GM23338 (cell line): Measurements from ENCODE around the gene PCBP3. TPM values are rescaled to one million over a fixed set of nuclear protein-coding genes. Genes with fewer than 3 reads are reported as not detected.

Experiments
- CREB1 ChIP-seq: fragments of 250-450 bp; sonication (Bioruptor Pico); IDR thresholded peaks from 2 replicates; pipeline ENCODE4 v1.5.0; 2020; ENCODE audit warnings: low read depth, mild to moderate bottlenecking, moderate library complexity
- EZH2 ChIP-seq: fragments of 200-600 bp; sonication (generic); IDR thresholded peaks from one replicate; pipeline ENCODE4 v1.8.0; 2017; ENCODE audit warnings: antibody characterized with exemption, mild to moderate bottlenecking, low read depth; ENCODE audit not compliant: unreplicated experiment
- EZH2phosphoT487 ChIP-seq: fragments of 200-600 bp; sonication (generic); IDR thresholded peaks from one replicate; pipeline ENCODE4 v1.8.1; 2018; ENCODE audit warnings: antibody characterized with exemption; ENCODE audit not compliant: unreplicated experiment
- JUNB ChIP-seq: IDR thresholded peaks from one replicate; pipeline ENCODE4 v1.6.1; 2016; ENCODE audit warnings: antibody characterized with exemption; ENCODE audit not compliant: unreplicated experiment
- NANOG ChIP-seq: IDR thresholded peaks from 2 replicates; pipeline ENCODE4 v1.6.1; 2016; ENCODE audit warnings: antibody characterized with exemption, borderline replicate concordance
- POLR2AphosphoS5 ChIP-seq: IDR thresholded peaks from 2 replicates; pipeline ENCODE4 v1.6.1; 2016; ENCODE audit warnings: antibody characterized with exemption, low read depth
- STAT1 ChIP-seq: IDR thresholded peaks from one replicate; pipeline ENCODE4 v1.6.1; 2016; ENCODE audit warnings: antibody characterized with exemption; ENCODE audit not compliant: unreplicated experiment
- ZNF114 ChIP-seq: fragments of 250-450 bp; sonication (Bioruptor Pico); IDR thresholded peaks from 2 replicates; pipeline ENCODE4 v1.5.0; 2020; ENCODE audit warnings: mild to moderate bottlenecking, moderate library complexity
- polyA plus RNA-seq: library from polyadenylated mRNA; unstranded; fragments of >200 nt; fragmentation: Nextera tagmentation; extraction: Ambion mirVana; gene quantifications from 2 replicates; pipeline ENCODE4 v1.2.1, GENCODE V29; 2016
- total RNA-seq: library from RNA; depleted of rRNA; stranded (reverse); fragments of >200 nt; shearing (Covaris generic); gene quantifications from 2 replicates; pipeline ENCODE4 v1.2.3, GENCODE V29; 2014
- TF ChIP-seq, protein P1 (sequence below): fragments of 250-450 bp; sonication (Bioruptor Pico); IDR thresholded peaks from 2 replicates; pipeline ENCODE4 v1.5.0; 2020; ENCODE audit warnings: mild to moderate bottlenecking, moderate library complexity
- TF ChIP-seq, protein P2 (sequence below): IDR thresholded peaks from one replicate; pipeline ENCODE4 v1.6.1; 2018; ENCODE audit warnings: antibody characterized with exemption; ENCODE audit not compliant: unreplicated experiment
- TF ChIP-seq, protein P3 (sequence below), 2 experiments: fragments of 200-600 bp in 1 of 2; sonication (generic) in 1 of 2; conservative IDR thresholded peaks; 2 replicates each; pipeline versions ENCODE4 v1.5.1 to v1.6.1; 2016 to 2017; ENCODE audit warnings: antibody characterized with exemption in 2 of 2, low read depth in 2 of 2, mild to moderate bottlenecking in 2 of 2, moderate library complexity in 1 of 2

PCBP3 gene
- total and polyA plus RNA-seq, 2 experiments from 2014 or later, result 7.1 to 9.1 TPM

DNA sequence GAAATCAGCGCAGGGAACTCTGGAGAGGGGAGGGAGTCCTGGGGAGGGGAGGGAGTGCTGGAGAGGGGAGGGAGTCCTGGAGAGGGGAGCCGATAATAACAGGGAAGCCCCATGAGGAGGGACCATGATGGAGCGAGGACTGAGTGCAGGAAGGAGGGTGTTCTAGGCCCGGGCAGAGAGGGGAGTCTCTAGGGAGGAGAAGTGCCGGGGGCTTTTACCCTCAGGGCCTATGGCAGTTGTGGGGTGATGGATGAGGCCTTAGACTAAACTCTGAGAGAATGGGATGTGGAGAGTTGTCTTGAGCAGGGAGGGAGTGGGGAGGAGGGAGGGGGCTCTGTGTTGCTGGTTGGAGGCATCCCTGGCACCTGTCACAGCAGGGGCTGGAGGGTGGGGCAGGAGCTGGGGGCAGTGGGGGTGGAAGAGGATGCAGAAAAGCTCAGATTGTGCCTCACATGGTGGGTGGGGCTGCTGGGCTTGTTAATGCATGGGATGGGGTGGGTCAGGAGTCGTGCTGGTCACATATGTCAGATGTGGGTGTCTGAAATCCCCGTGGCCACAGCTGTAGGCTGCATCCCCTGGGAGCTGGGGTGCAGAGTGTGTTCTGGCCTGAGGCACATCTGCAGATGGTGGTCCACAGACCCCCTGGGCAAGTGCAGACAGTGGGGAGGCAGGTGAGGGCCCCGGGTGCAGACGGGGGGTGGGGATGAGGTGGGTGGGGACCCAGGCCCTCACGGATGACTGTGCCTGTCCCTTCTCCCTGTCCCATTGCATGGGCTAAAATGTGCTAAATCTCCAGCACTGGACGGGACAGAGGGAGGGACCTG lies 249.6 kb downstream of the PCBP3 start (continued):
- TF ChIP-seq, protein P1, sequence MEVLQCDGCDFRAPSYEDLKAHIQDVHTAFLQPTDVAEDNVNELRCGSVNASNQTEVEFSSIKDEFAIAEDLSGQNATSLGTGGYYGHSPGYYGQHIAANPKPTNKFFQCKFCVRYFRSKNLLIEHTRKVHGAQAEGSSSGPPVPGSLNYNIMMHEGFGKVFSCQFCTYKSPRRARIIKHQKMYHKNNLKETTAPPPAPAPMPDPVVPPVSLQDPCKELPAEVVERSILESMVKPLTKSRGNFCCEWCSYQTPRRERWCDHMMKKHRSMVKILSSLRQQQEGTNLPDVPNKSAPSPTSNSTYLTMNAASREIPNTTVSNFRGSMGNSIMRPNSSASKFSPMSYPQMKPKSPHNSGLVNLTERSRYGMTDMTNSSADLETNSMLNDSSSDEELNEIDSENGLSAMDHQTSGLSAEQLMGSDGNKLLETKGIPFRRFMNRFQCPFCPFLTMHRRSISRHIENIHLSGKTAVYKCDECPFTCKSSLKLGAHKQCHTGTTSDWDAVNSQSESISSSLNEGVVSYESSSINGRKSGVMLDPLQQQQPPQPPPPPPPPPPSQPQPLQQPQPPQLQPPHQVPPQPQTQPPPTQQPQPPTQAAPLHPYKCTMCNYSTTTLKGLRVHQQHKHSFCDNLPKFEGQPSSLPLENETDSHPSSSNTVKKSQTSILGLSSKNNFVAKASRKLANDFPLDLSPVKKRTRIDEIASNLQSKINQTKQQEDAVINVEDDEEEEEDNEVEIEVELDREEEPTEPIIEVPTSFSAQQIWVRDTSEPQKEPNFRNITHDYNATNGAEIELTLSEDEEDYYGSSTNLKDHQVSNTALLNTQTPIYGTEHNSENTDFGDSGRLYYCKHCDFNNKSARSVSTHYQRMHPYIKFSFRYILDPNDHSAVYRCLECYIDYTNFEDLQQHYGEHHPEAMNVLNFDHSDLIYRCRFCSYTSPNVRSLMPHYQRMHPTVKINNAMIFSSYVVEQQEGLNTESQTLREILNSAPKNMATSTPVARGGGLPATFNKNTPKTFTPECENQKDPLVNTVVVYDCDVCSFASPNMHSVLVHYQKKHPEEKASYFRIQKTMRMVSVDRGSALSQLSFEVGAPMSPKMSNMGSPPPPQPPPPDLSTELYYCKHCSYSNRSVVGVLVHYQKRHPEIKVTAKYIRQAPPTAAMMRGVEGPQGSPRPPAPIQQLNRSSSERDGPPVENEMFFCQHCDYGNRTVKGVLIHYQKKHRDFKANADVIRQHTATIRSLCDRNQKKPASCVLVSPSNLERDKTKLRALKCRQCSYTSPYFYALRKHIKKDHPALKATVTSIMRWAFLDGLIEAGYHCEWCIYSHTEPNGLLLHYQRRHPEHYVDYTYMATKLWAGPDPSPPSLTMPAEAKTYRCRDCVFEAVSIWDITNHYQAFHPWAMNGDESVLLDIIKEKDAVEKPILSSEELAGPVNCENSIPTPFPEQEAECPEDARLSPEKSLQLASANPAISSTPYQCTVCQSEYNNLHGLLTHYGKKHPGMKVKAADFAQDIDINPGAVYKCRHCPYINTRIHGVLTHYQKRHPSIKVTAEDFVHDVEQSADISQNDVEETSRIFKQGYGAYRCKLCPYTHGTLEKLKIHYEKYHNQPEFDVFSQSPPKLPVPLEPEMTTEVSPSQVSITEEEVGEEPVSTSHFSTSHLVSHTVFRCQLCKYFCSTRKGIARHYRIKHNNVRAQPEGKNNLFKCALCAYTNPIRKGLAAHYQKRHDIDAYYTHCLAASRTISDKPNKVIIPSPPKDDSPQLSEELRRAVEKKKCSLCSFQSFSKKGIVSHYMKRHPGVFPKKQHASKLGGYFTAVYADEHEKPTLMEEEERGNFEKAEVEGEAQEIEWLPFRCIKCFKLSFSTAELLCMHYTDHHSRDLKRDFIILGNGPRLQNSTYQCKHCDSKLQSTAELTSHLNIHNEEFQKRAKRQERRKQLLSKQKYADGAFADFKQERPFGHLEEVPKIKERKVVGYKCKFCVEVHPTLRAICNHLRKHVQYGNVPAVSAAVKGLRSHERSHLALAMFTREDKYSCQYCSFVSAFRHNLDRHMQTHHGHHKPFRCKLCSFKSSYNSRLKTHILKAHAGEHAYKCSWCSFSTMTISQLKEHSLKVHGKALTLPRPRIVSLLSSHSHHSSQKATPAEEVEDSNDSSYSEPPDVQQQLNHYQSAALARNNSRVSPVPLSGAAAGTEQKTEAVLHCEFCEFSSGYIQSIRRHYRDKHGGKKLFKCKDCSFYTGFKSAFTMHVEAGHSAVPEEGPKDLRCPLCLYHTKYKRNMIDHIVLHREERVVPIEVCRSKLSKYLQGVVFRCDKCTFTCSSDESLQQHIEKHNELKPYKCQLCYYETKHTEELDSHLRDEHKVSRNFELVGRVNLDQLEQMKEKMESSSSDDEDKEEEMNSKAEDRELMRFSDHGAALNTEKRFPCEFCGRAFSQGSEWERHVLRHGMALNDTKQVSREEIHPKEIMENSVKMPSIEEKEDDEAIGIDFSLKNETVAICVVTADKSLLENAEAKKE (CRISPR knock-in tag), result no peak
- TF ChIP-seq POLR2AphosphoS5 (no peak), JUNB (no peak), ZNF114 (CRISPR knock-in tag) (no peak), CREB1 (no peak), NANOG (no peak), EZH2 (no peak), STAT1 (no peak), EZH2phosphoT487 (no peak)
- TF ChIP-seq, protein P2, sequence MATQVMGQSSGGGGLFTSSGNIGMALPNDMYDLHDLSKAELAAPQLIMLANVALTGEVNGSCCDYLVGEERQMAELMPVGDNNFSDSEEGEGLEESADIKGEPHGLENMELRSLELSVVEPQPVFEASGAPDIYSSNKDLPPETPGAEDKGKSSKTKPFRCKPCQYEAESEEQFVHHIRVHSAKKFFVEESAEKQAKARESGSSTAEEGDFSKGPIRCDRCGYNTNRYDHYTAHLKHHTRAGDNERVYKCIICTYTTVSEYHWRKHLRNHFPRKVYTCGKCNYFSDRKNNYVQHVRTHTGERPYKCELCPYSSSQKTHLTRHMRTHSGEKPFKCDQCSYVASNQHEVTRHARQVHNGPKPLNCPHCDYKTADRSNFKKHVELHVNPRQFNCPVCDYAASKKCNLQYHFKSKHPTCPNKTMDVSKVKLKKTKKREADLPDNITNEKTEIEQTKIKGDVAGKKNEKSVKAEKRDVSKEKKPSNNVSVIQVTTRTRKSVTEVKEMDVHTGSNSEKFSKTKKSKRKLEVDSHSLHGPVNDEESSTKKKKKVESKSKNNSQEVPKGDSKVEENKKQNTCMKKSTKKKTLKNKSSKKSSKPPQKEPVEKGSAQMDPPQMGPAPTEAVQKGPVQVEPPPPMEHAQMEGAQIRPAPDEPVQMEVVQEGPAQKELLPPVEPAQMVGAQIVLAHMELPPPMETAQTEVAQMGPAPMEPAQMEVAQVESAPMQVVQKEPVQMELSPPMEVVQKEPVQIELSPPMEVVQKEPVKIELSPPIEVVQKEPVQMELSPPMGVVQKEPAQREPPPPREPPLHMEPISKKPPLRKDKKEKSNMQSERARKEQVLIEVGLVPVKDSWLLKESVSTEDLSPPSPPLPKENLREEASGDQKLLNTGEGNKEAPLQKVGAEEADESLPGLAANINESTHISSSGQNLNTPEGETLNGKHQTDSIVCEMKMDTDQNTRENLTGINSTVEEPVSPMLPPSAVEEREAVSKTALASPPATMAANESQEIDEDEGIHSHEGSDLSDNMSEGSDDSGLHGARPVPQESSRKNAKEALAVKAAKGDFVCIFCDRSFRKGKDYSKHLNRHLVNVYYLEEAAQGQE, result no peak
- TF ChIP-seq, protein P3, sequence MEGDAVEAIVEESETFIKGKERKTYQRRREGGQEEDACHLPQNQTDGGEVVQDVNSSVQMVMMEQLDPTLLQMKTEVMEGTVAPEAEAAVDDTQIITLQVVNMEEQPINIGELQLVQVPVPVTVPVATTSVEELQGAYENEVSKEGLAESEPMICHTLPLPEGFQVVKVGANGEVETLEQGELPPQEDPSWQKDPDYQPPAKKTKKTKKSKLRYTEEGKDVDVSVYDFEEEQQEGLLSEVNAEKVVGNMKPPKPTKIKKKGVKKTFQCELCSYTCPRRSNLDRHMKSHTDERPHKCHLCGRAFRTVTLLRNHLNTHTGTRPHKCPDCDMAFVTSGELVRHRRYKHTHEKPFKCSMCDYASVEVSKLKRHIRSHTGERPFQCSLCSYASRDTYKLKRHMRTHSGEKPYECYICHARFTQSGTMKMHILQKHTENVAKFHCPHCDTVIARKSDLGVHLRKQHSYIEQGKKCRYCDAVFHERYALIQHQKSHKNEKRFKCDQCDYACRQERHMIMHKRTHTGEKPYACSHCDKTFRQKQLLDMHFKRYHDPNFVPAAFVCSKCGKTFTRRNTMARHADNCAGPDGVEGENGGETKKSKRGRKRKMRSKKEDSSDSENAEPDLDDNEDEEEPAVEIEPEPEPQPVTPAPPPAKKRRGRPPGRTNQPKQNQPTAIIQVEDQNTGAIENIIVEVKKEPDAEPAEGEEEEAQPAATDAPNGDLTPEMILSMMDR (conservative IDR thresholded peaks at IDR 0.05; ENCODE audit: low read depth in 2 of 2), result no peak
